Stimulated activated CD4-positive, alpha-beta T cell treated with anti-CD3 and anti-CD28 coated beads, Interleukin-4, amount 100 ng/mL, for 48 hours (primary cell): Measurements from ENCODE around the gene MYO19.
"Not testable (repeated sequence)": the region's sequence is repeated elsewhere in the genome, so short reads cannot be mapped to it uniquely, and the experiment has no call there.

Experiments
- DNase-seq, 2 donors: peaks; one replicate each; pipeline ENCODE4 v3.0.0-alpha.2; 2020; ENCODE audit warnings: low read depth in 2 of 2

Gene MYO19

DNA sequence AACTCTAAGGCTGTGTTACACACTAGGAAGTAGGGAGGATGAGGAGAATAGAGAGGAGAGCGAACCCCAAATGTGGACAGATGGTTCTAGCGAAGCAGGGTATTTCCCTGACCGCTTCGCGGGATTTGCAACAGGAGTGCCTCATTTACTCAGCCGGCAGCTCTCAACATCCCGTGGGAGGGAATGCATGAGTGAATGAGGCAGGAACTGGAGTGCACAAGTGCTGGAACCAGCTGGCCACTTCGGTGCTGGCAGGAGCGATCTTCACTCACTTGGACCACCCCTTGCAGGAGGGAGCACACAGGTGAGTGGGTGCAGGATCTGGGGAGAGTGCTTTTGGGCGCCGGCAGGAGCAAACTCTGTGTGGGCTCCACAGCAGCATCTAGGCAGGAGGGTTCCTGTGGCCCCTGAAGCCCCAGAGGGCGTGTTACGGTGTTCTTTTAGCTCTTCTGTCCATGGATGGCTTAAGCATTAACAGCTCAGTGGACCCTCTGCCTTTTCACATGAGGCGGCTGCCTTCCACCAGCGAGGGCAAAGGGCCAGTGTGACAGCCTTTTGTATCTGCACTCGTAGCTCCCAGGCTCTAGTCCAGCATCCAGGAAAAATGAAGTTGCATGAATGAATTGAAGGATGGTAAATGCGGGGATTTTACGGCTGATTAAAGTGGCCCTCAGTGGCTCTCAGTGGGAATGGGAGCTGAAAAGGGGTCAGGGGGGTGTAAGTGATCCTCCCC, 65.6 kb downstream of the MYO19 start:
- no peak for DNase-seq

DNA sequence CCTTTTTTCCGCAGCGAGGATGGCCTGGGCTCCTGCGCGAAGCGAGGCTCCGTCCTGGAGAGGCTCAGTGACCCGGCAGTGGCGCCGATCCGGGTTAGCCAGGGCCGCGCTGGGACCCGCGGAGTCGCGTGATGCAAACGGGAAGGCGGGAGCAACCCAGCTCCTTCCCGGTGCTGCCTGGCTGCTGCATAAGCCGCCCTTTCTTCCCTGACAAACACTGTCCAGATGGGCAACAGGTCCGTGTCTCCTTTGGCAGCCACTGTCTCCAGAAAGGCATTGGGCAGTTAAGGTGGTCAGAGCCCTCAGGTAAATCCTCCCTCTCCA, 69.9 kb downstream of the MYO19 start:
- no peak for DNase-seq

DNA sequence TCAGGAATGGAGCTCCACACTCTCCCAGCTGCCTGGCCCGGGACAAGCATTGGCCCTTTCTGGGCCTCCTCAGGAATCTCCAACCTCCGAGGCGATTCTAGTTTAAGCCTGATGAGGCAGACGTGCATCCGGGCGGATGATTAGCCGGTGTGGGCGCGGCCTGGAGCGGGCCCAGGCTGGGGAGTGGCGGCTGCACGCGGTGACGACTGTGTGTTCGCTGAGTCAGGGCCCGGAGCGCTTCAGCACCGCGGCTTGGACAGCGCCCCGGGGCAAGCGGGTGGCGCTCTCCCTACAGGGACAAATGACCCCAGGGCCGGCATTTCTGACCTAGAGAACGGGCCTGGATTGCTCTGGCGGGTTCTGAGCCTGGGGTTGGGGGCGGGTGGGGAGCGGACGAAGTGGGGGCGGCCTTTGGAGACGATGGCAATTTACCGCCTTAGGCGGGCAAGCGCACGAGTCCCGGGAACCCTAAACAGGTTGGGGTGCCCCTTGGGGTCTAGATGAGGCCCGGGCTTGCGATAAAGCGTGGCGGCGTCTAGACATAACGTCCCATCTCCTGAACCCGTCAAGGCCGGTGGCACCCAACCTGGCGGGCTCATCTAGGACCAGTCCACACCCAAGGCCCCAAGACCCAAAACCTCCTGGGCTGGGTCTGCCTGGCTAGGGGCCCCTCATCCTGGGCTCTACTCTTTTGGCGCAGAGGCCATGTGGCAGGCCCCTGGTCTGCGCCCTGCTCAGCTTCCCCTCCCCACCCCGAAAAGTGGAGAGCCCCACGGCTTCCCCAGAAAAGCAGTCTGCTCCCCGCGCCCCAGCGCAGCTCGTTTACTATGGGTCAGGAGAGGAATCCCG, 70.5 kb downstream of the MYO19 start:
- DNase-seq: peak; percentile 53 to 61

DNA sequence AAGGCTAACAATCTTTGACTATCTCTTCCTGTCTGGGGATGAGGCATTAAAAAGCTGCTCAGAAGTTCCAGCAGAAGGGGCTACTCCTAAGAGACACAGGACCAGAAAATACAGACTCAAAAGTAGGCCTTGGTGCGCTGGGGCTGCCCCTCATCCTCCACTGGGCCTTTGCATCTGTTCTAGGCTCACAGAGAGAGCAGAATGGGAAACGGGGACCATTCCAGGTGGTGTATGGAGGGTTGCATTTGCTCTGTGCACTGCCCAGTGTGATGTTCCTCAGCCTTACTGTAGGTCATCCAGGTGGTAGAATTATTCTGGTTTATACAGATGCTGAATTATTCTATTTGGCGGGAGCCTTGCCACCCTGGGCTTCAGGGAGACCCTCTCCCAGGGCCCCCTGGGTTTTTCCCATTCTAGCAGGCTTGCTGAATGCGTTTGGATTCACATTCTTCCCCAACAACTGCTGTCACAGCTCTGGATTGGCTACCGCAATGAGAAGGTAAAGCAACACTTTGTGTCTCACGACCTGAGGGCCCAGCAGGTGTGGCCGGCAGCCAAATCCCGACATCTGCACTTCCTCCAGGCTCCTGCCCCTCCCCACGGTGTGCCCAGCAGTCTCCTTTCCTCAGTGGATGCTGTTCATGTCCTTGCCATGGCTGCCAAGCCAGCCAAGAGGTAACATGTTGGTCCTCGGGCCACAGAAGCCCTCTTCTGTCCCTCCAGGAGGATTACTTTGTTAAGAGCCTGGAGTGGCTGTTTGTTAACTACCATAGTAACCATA, 73.1 kb downstream of the MYO19 start:
- no peak for DNase-seq

DNA sequence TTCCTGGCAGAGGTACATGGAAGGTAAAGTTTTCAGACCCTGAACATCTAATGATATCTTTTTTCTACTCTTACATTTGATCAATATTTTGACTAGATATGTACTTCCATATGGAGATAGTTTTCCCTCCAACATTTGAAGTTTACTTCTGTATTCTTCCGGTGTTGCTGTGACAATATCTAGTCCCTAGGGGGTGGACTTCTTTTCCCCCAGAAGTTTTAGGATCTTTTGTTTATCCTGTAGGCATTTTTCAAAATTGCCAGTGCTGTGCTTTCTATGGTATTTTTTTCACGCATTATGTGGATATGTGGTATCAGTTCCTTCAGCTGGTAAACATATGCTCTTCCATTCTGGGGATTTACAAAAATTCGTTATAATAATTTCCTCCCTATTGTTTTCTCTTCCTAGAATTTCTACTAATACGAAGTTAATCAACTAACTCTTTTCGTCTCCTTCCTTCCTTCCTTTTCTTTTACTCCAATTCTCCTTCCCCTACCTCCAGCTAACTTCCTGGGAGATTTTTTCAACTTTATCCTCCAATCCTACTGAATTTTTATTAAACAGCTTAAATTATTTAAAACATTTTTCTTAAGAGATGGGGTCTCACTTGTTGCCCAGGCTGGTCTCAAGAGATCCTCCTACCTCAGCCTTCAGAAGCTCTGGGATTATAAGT, 74.3 kb downstream of the MYO19 start:
- DNase-seq: no peak

DNA sequence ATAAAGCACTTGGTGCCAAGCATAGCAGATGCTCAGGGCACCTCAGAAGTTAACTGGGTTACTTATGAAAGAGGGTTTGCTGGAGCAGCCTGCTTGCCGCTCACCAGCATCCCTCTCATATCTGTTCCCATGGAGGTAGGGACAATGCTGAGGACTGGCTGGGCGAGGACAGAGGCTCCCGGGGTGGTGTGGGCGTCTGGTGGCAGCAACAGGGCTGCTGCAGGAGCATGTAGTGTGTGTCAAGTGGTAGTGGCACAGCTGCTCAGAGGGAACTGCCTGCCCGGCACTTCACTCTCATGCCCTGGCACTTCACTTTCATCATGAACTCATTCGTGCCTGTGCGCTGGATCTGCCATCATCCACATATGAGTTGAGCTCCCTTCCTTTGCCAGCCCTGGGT, 75.1 kb downstream of the MYO19 start:
- no peak for DNase-seq

DNA sequence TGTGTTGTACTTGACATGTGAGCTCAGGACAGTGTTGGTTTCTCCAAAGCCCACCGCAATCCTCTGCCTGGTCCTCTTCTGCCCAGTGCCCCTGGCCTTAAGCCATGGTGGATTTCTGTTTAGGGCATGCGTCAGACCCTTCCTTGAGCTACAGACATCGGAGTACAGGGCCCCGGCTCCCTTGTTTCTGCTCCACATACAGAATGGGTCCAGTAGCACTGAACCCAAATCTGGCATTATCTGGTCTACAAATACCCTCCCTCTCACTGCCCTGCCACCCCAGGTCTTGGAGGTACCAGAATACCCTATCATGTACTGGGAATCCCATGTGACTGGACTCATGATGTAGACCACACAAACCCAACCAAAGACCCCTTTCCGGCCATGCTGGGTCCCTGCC, 75.6 kb downstream of the MYO19 start:
- DNase-seq: no peak

DNA sequence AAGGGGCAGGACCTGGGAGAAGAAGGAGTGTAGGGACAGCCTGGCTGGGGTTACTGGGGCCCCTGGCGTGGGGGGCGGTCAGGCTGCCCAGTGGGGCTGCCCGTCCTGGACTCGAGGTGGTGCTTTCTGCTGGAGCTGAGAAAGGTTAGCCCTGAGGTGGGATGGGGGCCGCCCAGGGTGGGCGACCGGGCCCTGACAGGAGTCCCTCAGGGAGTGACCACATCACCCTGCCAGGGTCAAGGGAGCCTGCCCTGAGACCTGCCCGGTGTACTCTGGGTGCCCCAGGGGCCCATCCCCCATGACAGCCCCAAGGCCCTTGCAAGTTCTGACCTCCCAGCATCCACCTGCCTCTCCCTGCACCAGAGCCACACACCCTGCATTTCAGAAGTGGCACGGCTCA, 77.0 kb downstream of the MYO19 start:
- DNase-seq: not testable (repeated sequence)

DNA sequence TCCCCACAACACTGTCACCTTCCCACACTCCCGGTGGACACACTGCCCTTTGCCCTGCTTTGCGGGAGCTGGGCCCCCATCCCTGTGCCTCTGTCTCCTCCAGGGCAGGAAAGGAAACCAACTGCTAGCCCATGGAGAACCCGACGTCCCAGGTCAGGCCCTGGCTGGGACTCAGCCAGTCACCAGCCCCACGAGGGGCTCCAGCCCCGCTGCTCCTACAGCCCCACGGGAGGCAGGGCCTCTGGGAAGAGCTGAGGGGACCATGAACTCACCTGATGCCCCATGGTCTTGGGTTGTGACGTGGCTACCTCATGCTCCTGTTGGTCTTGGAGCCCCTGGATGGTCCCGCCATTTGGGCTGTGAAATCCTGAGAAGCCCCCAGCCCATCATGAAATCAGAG, 81.8 kb downstream of the MYO19 start:
- not testable (repeated sequence) for DNase-seq

DNA sequence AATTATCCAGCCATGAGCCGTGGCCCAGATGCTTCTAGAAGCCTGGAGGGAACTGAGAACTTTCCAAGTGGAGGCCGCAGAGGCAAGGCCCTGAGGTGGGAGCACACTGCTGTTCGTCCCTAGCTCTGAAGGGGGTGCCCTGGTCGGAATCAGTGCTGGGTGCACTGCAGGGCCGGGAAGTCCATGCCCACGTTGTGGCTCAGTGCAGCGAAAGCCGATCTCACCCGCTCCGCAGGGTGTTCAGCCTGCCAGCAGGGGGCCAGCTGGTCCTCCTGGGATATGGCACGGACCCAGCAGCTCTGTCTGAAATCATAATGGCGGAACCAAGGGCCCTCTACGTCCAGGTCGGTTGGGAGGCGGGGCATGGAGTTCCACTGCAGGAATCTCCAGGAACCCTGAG, 84.7 kb downstream of the MYO19 start:
- DNase-seq: not testable (repeated sequence)
